ENCODE results near the gene ADGRV1.

The ADGRV1 gene

DNA sequence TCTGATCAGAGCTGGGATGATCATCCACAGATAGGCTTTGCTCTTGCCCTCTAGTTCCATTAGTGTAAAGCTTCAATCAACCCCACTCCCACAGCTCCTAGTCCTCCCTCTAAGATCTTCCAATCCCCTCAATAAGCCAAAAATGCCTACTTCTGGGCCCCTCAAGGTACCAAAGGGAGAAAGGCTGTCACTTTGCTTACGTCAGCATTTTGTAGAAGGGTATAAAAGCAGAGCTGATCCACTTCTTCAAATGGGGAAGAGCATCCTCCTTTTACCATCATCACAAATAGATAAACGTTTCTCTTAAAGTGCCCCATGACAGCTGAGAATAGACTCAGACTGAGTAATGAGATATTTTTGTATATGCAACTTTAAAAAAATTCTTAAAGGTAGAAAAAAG, 13.1 kb upstream of the ADGRV1 start:
- CTCF ChIA-PET = interaction anchor here (0.7 to 1.5 kb wide), 3 partner anchors 15 to 108 kb away, joined by 3 to 6 read pairs (median 3); partner anchors contain the start of gene LYSMD3

GRCh38 chr5:90546216-90546837, 12.3 kb upstream of the ADGRV1 start:
- Histone ChIP-seq H3K4me3 (ENCODE audit: low read depth, low read length) (no peak overlapping the region), H3K9me3 (ENCODE audit: control insufficient read depth, insufficient read depth, low read depth, low read length) (no peaks in the 10 kb centered on the region), H3K27ac (ENCODE audit: extremely low read depth, low read depth, low read length) (peak overlapping the region; percentile 92), H3K36me3 (ENCODE audit: control insufficient read depth in 2 of 2, insufficient read depth in 1 of 2, low read length in 2 of 2) (no peaks in the 10 kb centered on the region), H3K4me1 (ENCODE audit: control insufficient read depth, insufficient read depth, low read length) (peaks cover 13% of the 10 kb centered on the region)
- TF ChIP-seq PRDM1 (tag by site-specific recombination; IDR thresholded peaks at IDR 0.05) (peak; percentile 54), ZNF157 (tag by site-specific recombination; IDR thresholded peaks at IDR 0.05) (no peak), ZNF600 (tag by site-specific recombination; IDR thresholded peaks at IDR 0.05) (no peak)
- ChIA-PET POLR2A (interaction anchor here (1.6 to 5.2 kb wide), 7 partner anchors 10 to 137 kb away, joined by 4 to 27 read pairs (median 6); partner anchors contain the start of genes ADGRV1, CETN3, LYSMD3 and MBLAC2), CTCF (interaction anchor here (0.5 to 0.7 kb wide), 3 partner anchors 17 to 108 kb away, joined by 3 to 6 read pairs (median 5); partner anchors contain the start of gene LYSMD3)

More for the DNA sequence above, 13.1 kb upstream of the ADGRV1 start:
- peaks cover 13% of the 10 kb centered on the region for H3K4me1 ChIP-seq (ENCODE audit: control insufficient read depth, insufficient read depth, low read length)
- H3K27ac ChIP-seq (ENCODE audit: extremely low read depth, low read depth, low read length) = no peak overlapping the region
- POLR2A ChIA-PET = interaction anchor here (5.2 kb wide), 1 partner anchor 136 kb away, joined by 18 read pairs; the partner anchor contains the start of gene CETN3
- TF ChIP-seq ZNF473 (tag by site-specific recombination; IDR thresholded peaks at IDR 0.05) (no peak), SP7 (tag by site-specific recombination; IDR thresholded peaks at IDR 0.05) (no peak), ZNF174 (tag by site-specific recombination; IDR thresholded peaks at IDR 0.05) (no peak), ZNF239 (tag by site-specific recombination; IDR thresholded peaks at IDR 0.05) (no peak), ZNF48 (tag by site-specific recombination; IDR thresholded peaks at IDR 0.05) (no peak), HIC1 (tag by site-specific recombination; IDR thresholded peaks at IDR 0.05) (no peak), ZNF76 (tag by site-specific recombination; IDR thresholded peaks at IDR 0.05; ENCODE audit: borderline replicate concordance, low read depth) (no peak), ZNF580 (tag by site-specific recombination; IDR thresholded peaks at IDR 0.05) (no peak)
- TF ChIP-seq, protein P1, sequence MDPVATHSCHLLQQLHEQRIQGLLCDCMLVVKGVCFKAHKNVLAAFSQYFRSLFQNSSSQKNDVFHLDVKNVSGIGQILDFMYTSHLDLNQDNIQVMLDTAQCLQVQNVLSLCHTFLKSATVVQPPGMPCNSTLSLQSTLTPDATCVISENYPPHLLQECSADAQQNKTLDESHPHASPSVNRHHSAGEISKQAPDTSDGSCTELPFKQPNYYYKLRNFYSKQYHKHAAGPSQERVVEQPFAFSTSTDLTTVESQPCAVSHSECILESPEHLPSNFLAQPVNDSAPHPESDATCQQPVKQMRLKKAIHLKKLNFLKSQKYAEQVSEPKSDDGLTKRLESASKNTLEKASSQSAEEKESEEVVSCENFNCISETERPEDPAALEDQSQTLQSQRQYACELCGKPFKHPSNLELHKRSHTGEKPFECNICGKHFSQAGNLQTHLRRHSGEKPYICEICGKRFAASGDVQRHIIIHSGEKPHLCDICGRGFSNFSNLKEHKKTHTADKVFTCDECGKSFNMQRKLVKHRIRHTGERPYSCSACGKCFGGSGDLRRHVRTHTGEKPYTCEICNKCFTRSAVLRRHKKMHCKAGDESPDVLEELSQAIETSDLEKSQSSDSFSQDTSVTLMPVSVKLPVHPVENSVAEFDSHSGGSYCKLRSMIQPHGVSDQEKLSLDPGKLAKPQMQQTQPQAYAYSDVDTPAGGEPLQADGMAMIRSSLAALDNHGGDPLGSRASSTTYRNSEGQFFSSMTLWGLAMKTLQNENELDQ (tag by site-specific recombination; IDR thresholded peaks at IDR 0.05; ENCODE audit: low read depth) = no peak
- TF ChIP-seq, protein P2, sequence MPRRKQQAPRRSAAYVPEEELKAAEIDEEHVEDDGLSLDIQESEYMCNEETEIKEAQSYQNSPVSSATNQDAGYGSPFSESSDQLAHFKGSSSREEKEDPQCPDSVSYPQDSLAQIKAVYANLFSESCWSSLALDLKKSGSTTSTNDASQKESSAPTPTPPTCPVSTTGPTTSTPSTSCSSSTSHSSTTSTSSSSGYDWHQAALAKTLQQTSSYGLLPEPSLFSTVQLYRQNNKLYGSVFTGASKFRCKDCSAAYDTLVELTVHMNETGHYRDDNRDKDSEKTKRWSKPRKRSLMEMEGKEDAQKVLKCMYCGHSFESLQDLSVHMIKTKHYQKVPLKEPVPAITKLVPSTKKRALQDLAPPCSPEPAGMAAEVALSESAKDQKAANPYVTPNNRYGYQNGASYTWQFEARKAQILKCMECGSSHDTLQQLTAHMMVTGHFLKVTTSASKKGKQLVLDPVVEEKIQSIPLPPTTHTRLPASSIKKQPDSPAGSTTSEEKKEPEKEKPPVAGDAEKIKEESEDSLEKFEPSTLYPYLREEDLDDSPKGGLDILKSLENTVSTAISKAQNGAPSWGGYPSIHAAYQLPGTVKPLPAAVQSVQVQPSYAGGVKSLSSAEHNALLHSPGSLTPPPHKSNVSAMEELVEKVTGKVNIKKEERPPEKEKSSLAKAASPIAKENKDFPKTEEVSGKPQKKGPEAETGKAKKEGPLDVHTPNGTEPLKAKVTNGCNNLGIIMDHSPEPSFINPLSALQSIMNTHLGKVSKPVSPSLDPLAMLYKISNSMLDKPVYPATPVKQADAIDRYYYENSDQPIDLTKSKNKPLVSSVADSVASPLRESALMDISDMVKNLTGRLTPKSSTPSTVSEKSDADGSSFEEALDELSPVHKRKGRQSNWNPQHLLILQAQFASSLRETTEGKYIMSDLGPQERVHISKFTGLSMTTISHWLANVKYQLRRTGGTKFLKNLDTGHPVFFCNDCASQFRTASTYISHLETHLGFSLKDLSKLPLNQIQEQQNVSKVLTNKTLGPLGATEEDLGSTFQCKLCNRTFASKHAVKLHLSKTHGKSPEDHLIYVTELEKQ (tag by site-specific recombination; IDR thresholded peaks at IDR 0.05; ENCODE audit: borderline replicate concordance) = no peak
- H3K4me3 ChIP-seq (ENCODE audit: low read depth, low read length) = no peak overlapping the region
- no peaks in the 10 kb centered on the region for H3K36me3 ChIP-seq (ENCODE audit: control insufficient read depth in 2 of 2, insufficient read depth in 1 of 2, low read length in 2 of 2)
- no peaks in the 10 kb centered on the region for H3K9me3 ChIP-seq (ENCODE audit: control insufficient read depth, insufficient read depth, low read depth, low read length)
